ENCODE results near the gene HEXD. TPM values are rescaled to one million over a fixed set of nuclear protein-coding genes. Genes with fewer than 3 reads are reported as not detected.

HEXD gene
- total and polyA plus RNA-seq, 2 donors (not counting 1 experiment from before 2014, with no cell fraction given): 6.4 to 16.7 TPM

DNA sequence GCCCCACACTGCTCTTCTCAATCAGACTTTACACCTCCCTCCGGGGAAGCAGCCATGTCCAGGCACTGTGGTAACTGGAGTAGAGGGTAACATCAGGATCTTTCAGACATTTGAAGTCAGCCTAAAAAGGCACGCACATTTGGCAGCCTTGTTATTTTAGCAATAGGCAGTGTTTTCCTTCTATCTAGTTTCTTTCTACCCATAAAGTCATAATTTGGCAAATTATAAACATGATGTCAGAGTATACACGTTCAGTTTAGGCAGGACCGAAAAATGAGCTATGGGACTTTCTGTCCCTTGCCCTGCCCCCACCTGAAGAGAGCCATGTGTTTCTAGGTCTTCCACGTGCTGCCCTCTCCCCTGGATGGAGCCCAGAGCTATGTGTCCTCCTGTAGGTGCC lies 61.5 kb downstream of the HEXD start:
- no peak for TF ChIP-seq EZH2 (IDR thresholded peaks at IDR 0.05; ENCODE audit: low read length, missing control alignments)
- TF ChIP-seq CTCF (conservative IDR thresholded peaks at IDR 0.05 in 1 of 2, IDR thresholded peaks at IDR 0.05 in 1 of 2; ENCODE audit: low read depth in 1 of 2, low read length in 2 of 2): no peak
- DNase-seq (ENCODE audit: low read depth in 2 of 2): no peak
- H3K9ac ChIP-seq (ENCODE audit: insufficient read depth, low read length): no peak overlapping the region

GRCh38 chr17:82480318-82480717 lies 62.2 kb downstream of the HEXD start:
- no peak for TF ChIP-seq CTCF (conservative IDR thresholded peaks at IDR 0.05 in 1 of 2, IDR thresholded peaks at IDR 0.05 in 1 of 2; ENCODE audit: low read depth in 1 of 2, low read length in 2 of 2)
- no peak for TF ChIP-seq EZH2 (IDR thresholded peaks at IDR 0.05; ENCODE audit: low read length, missing control alignments)

More for the DNA sequence above, 61.5 kb downstream of the HEXD start:
- peaks cover 11% of the 10 kb centered on the region for H3K36me3 ChIP-seq (ENCODE audit: control insufficient read depth, insufficient read depth, low read length)
- no peaks in the 10 kb centered on the region for H3K9me3 ChIP-seq (ENCODE audit: control insufficient read depth, insufficient read depth, low read depth, low read length)
- no peaks in the 10 kb centered on the region for H3K4me1 ChIP-seq (ENCODE audit: control insufficient read depth, extremely low read depth, insufficient read depth, low read length)
- H4K20me1 ChIP-seq (ENCODE audit: control insufficient read depth, extremely low read depth, insufficient read depth, low read length): no peaks in the 10 kb centered on the region
- no peak overlapping the region for H3K4me2 ChIP-seq (ENCODE audit: extremely low read depth, insufficient read depth, low read length)
- no peak overlapping the region for H3K4me3 ChIP-seq (replicated peaks in 1 of 4; ENCODE audit: control extremely low read depth in 1 of 4, insufficient read depth in 1 of 4, low read depth in 3 of 4, low read length in 4 of 4)
- no peak overlapping the region for H2AFZ ChIP-seq (ENCODE audit: low read length)
- no peak overlapping the region for H3K27ac ChIP-seq (ENCODE audit: insufficient read depth, low read length)
- H3K27me3 ChIP-seq (ENCODE audit: control insufficient read depth, insufficient read depth, low read length): no peaks in the 10 kb centered on the region
- no peaks in the 10 kb centered on the region for H3K79me2 ChIP-seq (ENCODE audit: control insufficient read depth, insufficient read depth, low read length)

GRCh38 chr17:82483204-82483660 lies 65.1 kb downstream of the HEXD start:
- no peaks in the 10 kb centered on the region for H3K79me2 ChIP-seq (ENCODE audit: control insufficient read depth, insufficient read depth, low read length)
- H2AFZ ChIP-seq (ENCODE audit: low read length): no peak overlapping the region
- no peak overlapping the region for H3K4me2 ChIP-seq (ENCODE audit: extremely low read depth, insufficient read depth, low read length)
- H3K4me3 ChIP-seq (replicated peaks in 1 of 4; ENCODE audit: control extremely low read depth in 1 of 4, insufficient read depth in 1 of 4, low read depth in 3 of 4, low read length in 4 of 4): no peak overlapping the region
- H3K9ac ChIP-seq (ENCODE audit: insufficient read depth, low read length): no peak overlapping the region
- H4K20me1 ChIP-seq (ENCODE audit: control insufficient read depth, extremely low read depth, insufficient read depth, low read length): no peaks in the 10 kb centered on the region
- H3K27ac ChIP-seq (ENCODE audit: insufficient read depth, low read length): no peak overlapping the region
- no peak for DNase-seq (ENCODE audit: low read depth in 2 of 2)
- H3K27me3 ChIP-seq (ENCODE audit: control insufficient read depth, insufficient read depth, low read length): no peaks in the 10 kb centered on the region
- TF ChIP-seq EZH2 (IDR thresholded peaks at IDR 0.05; ENCODE audit: low read length, missing control alignments): no peak
- no peak for TF ChIP-seq CTCF (conservative IDR thresholded peaks at IDR 0.05 in 1 of 2, IDR thresholded peaks at IDR 0.05 in 1 of 2; ENCODE audit: low read depth in 1 of 2, low read length in 2 of 2)
- no peaks in the 10 kb centered on the region for H3K9me3 ChIP-seq (ENCODE audit: control insufficient read depth, insufficient read depth, low read depth, low read length)
- H3K4me1 ChIP-seq (ENCODE audit: control insufficient read depth, extremely low read depth, insufficient read depth, low read length): no peaks in the 10 kb centered on the region
- peaks cover 23% of the 10 kb centered on the region for H3K36me3 ChIP-seq (ENCODE audit: control insufficient read depth, insufficient read depth, low read length)

More at GRCh38 chr17:82480318-82480717, 62.2 kb downstream of the HEXD start:
- DNase-seq (ENCODE audit: low read depth in 2 of 2): no peak
- H2AFZ ChIP-seq (ENCODE audit: low read length): no peak overlapping the region
- H3K4me3 ChIP-seq (replicated peaks in 1 of 4; ENCODE audit: control extremely low read depth in 1 of 4, insufficient read depth in 1 of 4, low read depth in 3 of 4, low read length in 4 of 4): no peak overlapping the region
- H3K9me3 ChIP-seq (ENCODE audit: control insufficient read depth, insufficient read depth, low read depth, low read length): no peaks in the 10 kb centered on the region
- peaks cover 13% of the 10 kb centered on the region for H3K36me3 ChIP-seq (ENCODE audit: control insufficient read depth, insufficient read depth, low read length)
- H3K4me1 ChIP-seq (ENCODE audit: control insufficient read depth, extremely low read depth, insufficient read depth, low read length): no peaks in the 10 kb centered on the region
- no peaks in the 10 kb centered on the region for H3K27me3 ChIP-seq (ENCODE audit: control insufficient read depth, insufficient read depth, low read length)
- no peaks in the 10 kb centered on the region for H4K20me1 ChIP-seq (ENCODE audit: control insufficient read depth, extremely low read depth, insufficient read depth, low read length)
- no peak overlapping the region for H3K27ac ChIP-seq (ENCODE audit: insufficient read depth, low read length)
- no peaks in the 10 kb centered on the region for H3K79me2 ChIP-seq (ENCODE audit: control insufficient read depth, insufficient read depth, low read length)
- no peak overlapping the region for H3K9ac ChIP-seq (ENCODE audit: insufficient read depth, low read length)
- H3K4me2 ChIP-seq (ENCODE audit: extremely low read depth, insufficient read depth, low read length): no peak overlapping the region

All from fibroblast of lung (primary cell).